Measurements from ENCODE around the gene PCNX2.

- TF ChIP-seq, protein P1, sequence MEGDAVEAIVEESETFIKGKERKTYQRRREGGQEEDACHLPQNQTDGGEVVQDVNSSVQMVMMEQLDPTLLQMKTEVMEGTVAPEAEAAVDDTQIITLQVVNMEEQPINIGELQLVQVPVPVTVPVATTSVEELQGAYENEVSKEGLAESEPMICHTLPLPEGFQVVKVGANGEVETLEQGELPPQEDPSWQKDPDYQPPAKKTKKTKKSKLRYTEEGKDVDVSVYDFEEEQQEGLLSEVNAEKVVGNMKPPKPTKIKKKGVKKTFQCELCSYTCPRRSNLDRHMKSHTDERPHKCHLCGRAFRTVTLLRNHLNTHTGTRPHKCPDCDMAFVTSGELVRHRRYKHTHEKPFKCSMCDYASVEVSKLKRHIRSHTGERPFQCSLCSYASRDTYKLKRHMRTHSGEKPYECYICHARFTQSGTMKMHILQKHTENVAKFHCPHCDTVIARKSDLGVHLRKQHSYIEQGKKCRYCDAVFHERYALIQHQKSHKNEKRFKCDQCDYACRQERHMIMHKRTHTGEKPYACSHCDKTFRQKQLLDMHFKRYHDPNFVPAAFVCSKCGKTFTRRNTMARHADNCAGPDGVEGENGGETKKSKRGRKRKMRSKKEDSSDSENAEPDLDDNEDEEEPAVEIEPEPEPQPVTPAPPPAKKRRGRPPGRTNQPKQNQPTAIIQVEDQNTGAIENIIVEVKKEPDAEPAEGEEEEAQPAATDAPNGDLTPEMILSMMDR (IDR thresholded peaks at IDR 0.05): no peak
- TF ChIP-seq POLR2A (IDR thresholded peaks at IDR 0.05): no peak
These were observed 52.6 kb downstream of the PCNX2 start for GRCh38 chr1:233242827-233243483.

All from body of pancreas (tissue), 4 donors.